Retinal pigment epithelial cell (primary cell): Measurements from ENCODE around the gene AQR.

Source experiments
- DNase-seq: peaks from one replicate; pipeline ENCODE4 v3.0.0-alpha.2; 2010; ENCODE audit warnings: low read depth
- H3K4me3 ChIP-seq: 2 replicates; pipeline ENCODE4 v1.5.1; 2011; ENCODE audit warnings: mild to moderate bottlenecking, low read length, control low read depth, moderate library complexity
- CTCF ChIP-seq: conservative IDR thresholded peaks from 2 replicates; pipeline ENCODE4 v1.5.1; 2011; ENCODE audit warnings: low read depth, low read length, control low read depth, inconsistent platforms

The AQR gene

GRCh38 chr15:34969340-34970097 lies at the start of gene AQR:
Gene AQR (minus strand): TSS chr15:34969742. CDS start chr15:34969613, 129 bp downstream.
- peak; percentile 97 for TF ChIP-seq CTCF
- DNase-seq, result peak; percentile 95
- H3K4me3 ChIP-seq, result peak within 1 kb of the TSS; percentile 100

GRCh38 chr15:35014241-35014640 lies 44.7 kb upstream of the AQR start:
- DNase-seq, result no peak
- no peak for TF ChIP-seq CTCF
- no peak overlapping the region for H3K4me3 ChIP-seq

GRCh38 chr15:35013370-35013769 lies 43.8 kb upstream of the AQR start:
- TF ChIP-seq CTCF, result no peak
- DNase-seq, result no peak
- no peak overlapping the region for H3K4me3 ChIP-seq

GRCh38 chr15:35007397-35007796 lies 37.9 kb upstream of the AQR start:
- DNase-seq, result no peak
- TF ChIP-seq CTCF, result no peak
- no peak overlapping the region for H3K4me3 ChIP-seq

- no peak overlapping the region for H3K4me3 ChIP-seq
- no peak for DNase-seq
- no peak for TF ChIP-seq CTCF
Observed at GRCh38 chr15:35005933-35006332, 36.4 kb upstream of the AQR start.

- no peak for DNase-seq
- no peak for TF ChIP-seq CTCF
- no peak overlapping the region for H3K4me3 ChIP-seq
Observed at GRCh38 chr15:35003928-35004327, 34.4 kb upstream of the AQR start.

GRCh38 chr15:35000511-35000910 lies 31.0 kb upstream of the AQR start:
- TF ChIP-seq CTCF, result no peak
- no peak overlapping the region for H3K4me3 ChIP-seq
- no peak for DNase-seq
